Measurements from ENCODE around the gene RAD18. TPM values are rescaled to one million over a fixed set of nuclear protein-coding genes. Genes with fewer than 3 reads are reported as not detected.

The RAD18 gene
- total and polyA plus RNA-seq, 8 donors = 10.2 to 16.8 (median 13.1) TPM

DNA sequence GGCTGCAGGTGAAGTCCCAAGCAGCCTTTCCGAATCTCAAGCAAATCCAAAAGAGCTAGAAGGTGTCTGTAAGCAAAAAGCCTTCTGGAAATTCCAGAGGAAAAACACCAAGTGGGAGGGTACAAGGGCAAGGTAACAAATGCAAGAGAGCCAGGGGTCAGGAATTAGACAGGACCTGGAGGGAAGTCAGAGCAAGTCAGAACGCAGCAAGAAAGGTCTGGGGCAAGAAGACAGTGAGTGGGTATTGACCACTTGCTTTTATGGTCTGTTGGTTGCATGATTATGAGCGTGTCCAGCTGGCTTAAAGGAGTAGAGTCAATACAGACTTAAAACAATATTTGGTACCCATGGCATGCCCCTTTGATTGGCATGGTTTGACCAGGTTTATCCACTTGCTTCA lies 127.2 kb downstream of the RAD18 start:
- intact Hi-C loops (cut with DNase I) = no loop called here

GRCh38 chr3:8835385-8835784 lies 127.9 kb downstream of the RAD18 start:
- no peak for DNase-seq
- H3K4me3 ChIP-seq = no peak overlapping the region
- no peaks in the 10 kb centered on the region for H3K9me3 ChIP-seq

More for the DNA sequence above, 127.2 kb downstream of the RAD18 start:
- Histone ChIP-seq H3K36me3 (no peaks in the 10 kb centered on the region), H3K27me3 (no peaks in the 10 kb centered on the region), H3K27ac (no peak overlapping the region), H3K9me3 (no peaks in the 10 kb centered on the region), H3K4me3 (no peak overlapping the region), H3K4me1 (no peaks in the 10 kb centered on the region)
- no peak for TF ChIP-seq CTCF (IDR thresholded peaks at IDR 0.05)
- ATAC-seq = no peak
- no peak for DNase-seq

DNA sequence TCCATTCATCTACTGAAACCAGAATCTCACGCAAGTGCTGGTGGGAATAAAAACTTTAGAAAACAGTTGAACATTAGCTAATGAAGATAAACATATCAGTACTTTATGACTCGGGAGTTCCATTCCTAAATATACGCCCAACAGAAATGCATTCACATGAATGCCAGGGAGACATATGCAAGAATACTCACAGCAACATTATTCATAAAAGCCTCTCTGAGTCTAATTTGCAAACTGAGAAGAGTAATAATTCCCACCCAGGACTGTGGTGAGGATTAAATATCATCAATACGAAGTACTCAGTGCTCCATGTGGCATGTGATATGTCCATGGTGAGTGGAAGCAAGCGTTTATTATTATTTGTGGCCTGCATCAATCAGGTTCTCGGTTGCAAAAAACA lies 128.3 kb downstream of the RAD18 start:
- Histone ChIP-seq H3K27me3 (no peaks in the 10 kb centered on the region), H3K36me3 (no peaks in the 10 kb centered on the region), H3K4me1 (no peaks in the 10 kb centered on the region), H3K4me3 (no peak overlapping the region), H3K27ac (no peak overlapping the region), H3K9me3 (no peaks in the 10 kb centered on the region)
- no peak for TF ChIP-seq CTCF (IDR thresholded peaks at IDR 0.05)
- ATAC-seq (no peak), DNase-seq (no peak)
- intact Hi-C loops (cut with DNase I) = no loop called here

More at GRCh38 chr3:8835385-8835784, 127.9 kb downstream of the RAD18 start:
- intact Hi-C loops (cut with DNase I) = no loop called here
- TF ChIP-seq CTCF (IDR thresholded peaks at IDR 0.05) = no peak
- Histone ChIP-seq H3K36me3 (no peaks in the 10 kb centered on the region), H3K4me1 (no peaks in the 10 kb centered on the region), H3K27ac (no peak overlapping the region), H3K27me3 (no peaks in the 10 kb centered on the region)
- ATAC-seq = no peak

DNA sequence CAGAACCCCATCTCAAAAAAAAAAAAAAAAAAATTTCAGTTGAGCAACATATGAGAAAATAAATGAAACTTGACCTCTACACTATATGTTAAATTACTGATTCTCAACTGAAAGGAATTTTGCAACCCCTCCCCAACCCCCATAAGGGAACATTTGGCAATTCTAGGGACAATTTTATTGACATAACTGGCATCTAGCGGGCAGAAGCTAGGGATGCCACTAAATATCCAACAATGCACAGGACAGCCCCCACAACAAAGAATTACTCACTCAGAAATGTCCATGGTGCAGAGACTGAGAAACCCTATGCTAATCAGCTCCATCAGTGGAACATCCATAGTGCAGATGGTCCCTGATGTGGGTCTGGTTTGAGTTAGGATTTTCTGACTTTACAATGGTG lies 135.6 kb downstream of the RAD18 start:
- ATAC-seq = no peak
- no peaks in the 10 kb centered on the region for H3K27me3 ChIP-seq
- intact Hi-C loops (cut with DNase I) = no loop called here
- H3K4me1 ChIP-seq = no peaks in the 10 kb centered on the region
- no peaks in the 10 kb centered on the region for H3K9me3 ChIP-seq
- TF ChIP-seq CTCF (IDR thresholded peaks at IDR 0.05) = no peak
- H3K36me3 ChIP-seq = no peaks in the 10 kb centered on the region
- DNase-seq = no peak
- no peak overlapping the region for H3K27ac ChIP-seq
- H3K4me3 ChIP-seq = no peak overlapping the region

Other genes starting within 250 kb of the RAD18 start
- gene CAV3, start 229.7 kb downstream of the RAD18 start, total RNA-seq = under 1 TPM in 1 of 2 donors, not detected in 1; 0.37 TPM
- 1 to 10 TPM in 1 of 6 donors, under 1 TPM in 5; 0.38 to 1.1 (median 0.68) TPM for gene CAV3, start 229.7 kb downstream of the RAD18 start, polyA plus RNA-seq (ENCODE audit: insufficient read length in 6 of 6)
- 1 to 10 TPM in 1 of 2 donors, under 1 TPM in 1; 0.82 to 4.9 TPM for gene OXTR, start 193.9 kb downstream of the RAD18 start, total RNA-seq
- gene OXTR, start 193.9 kb downstream of the RAD18 start, polyA plus RNA-seq (ENCODE audit: insufficient read length in 6 of 6) = 1 to 10 TPM; 1.2 to 1.8 (median 1.5) TPM